ENCODE results near the gene NAP1L1.

- TF ChIP-seq CTCF (IDR thresholded peaks at IDR 0.05), result no peak
- no peak for TF ChIP-seq POLR2AphosphoS5 (IDR thresholded peaks at IDR 0.05; ENCODE audit: low read depth, low read length)
- TF ChIP-seq TCF7L2 (IDR thresholded peaks at IDR 0.05; ENCODE audit: low read depth, low read length), result no peak
- TF ChIP-seq REST (IDR thresholded peaks at IDR 0.05; ENCODE audit: insufficient read depth in 1 of 2, low read depth in 2 of 2, low read length in 1 of 2), result no peak
Observed at GRCh38 chr12:75998292-75999063, 86.0 kb downstream of the NAP1L1 start.

All from Panc1 (cell line).